ENCODE results near the gene NID2. TPM values are rescaled to one million over a fixed set of nuclear protein-coding genes. Genes with fewer than 3 reads are reported as not detected.

The NID2 gene
- total and polyA plus RNA-seq, 9 of the 15 experiments (the other 6 are each of a cell fraction or from before 2014, with no cell fraction given) = 0.04 to 0.45 (median 0.16) TPM; not detected in 3

DNA sequence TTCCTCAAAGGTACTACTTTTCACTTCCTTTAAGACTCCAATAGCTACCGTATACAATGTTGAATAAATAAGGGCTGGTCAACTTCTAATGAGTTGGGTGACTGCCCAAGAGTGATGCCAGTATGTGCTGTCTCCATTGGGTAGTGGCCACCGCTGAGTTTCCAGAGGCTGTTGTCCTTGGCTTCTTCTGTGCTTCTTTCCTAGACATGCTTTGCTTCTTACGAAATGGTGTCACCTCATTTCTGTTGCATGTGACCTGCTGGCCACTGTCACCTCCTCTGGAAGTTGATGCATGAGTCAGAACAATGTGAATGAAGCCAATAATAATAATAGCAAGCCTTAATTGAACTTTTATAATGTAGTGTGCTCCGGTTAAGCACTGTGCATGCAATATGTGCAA lies 7.5 kb upstream of the NID2 start (continued):
- TF ChIP-seq WHSC1 (IDR thresholded peaks at IDR 0.05; ENCODE audit: low read length) = no peak

DNA sequence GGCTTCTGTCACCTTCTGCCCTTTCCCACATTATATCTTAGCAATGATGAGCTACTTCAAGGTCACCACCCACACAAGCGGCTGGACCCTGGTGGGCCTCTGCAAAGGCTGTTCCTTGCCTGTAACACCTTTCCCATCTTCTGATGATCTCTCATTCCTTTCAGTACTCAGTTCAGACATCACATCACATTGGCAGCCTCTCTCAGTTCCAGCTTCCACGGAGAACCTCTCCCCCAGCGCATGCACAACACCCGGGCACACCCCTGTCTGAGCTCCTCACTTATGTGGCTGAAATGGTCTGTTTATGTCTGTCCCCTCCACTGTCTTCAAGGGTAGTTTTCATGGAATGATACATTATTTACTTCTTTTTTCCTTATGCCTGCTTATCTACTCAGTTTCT lies 6.5 kb upstream of the NID2 start:
- TF ChIP-seq HLTF (IDR thresholded peaks at IDR 0.05) (no peak), KLF13 (tag; IDR thresholded peaks at IDR 0.05; ENCODE audit: borderline replicate concordance, low read depth) (no peak), ZNF830 (CRISPR knock-in tag; IDR thresholded peaks at IDR 0.05) (no peak), ZNF184 (CRISPR knock-in tag; IDR thresholded peaks at IDR 0.05) (no peak), RFX7 (CRISPR knock-in tag; IDR thresholded peaks at IDR 0.05) (no peak), SIN3A (IDR thresholded peaks at IDR 0.05; ENCODE audit: borderline replicate concordance in 2 of 2, control insufficient read depth in 1 of 2, low read depth in 2 of 2, low read length in 2 of 2) (no peak), SRSF3 (IDR thresholded peaks at IDR 0.05; ENCODE audit: insufficient read depth, low read length) (no peak), KDM4B (IDR thresholded peaks at IDR 0.05; ENCODE audit: borderline replicate concordance in 2 of 2, low read depth in 1 of 2) (no peak), RCOR1 (IDR thresholded peaks at IDR 0.05; ENCODE audit: borderline replicate concordance in 1 of 2, low read depth in 2 of 2, low read length in 2 of 2) (no peak), YBX1 (IDR thresholded peaks at IDR 0.05) (no peak)
- TF ChIP-seq, protein P1, sequence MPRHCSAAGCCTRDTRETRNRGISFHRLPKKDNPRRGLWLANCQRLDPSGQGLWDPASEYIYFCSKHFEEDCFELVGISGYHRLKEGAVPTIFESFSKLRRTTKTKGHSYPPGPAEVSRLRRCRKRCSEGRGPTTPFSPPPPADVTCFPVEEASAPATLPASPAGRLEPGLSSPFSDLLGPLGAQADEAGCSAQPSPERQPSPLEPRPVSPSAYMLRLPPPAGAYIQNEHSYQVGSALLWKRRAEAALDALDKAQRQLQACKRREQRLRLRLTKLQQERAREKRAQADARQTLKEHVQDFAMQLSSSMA (CRISPR knock-in tag; IDR thresholded peaks at IDR 0.05) = no peak
- 0% methylated on average over 4 of the region's 4 CpGs for WGBS (ENCODE audit: insufficient coverage, low coverage, missing lambda C conversion rate)
- no TSS peak for BruUV-seq (replicated peaks)
- Histone ChIP-seq H3K9ac (ENCODE audit: insufficient read depth in 1 of 2, low read depth in 2 of 2, low read length in 2 of 2) (no peak overlapping the region), H3K4me3 (no peak overlapping the region), H3K79me2 (ENCODE audit: control insufficient read depth, insufficient read depth, low read length) (no peaks in the 10 kb centered on the region), H3K27ac (ENCODE audit: extremely low read depth, low read depth, low read length) (no peak overlapping the region), H3K27me3 (ENCODE audit: control insufficient read depth in 2 of 2, insufficient read depth in 2 of 2, low read length in 2 of 2) (peaks cover 0 to 4% of the 10 kb centered on the region in 2 experiments; a peak in 1 of 5 replicates), H3K9me1 (ENCODE audit: control insufficient read depth, insufficient read depth, low read length) (no peaks in the 10 kb centered on the region), H4K20me1 (replicated peaks; ENCODE audit: control insufficient read depth, insufficient read depth, low read length) (no peaks in the 10 kb centered on the region), H3K9me3 (replicated peaks; ENCODE audit: control insufficient read depth, insufficient read depth, low read depth, low read length) (no peaks in the 10 kb centered on the region), H3K4me1 (replicated peaks in 1 of 2; ENCODE audit: control insufficient read depth in 2 of 2, insufficient read depth in 2 of 2, low read length in 2 of 2) (no peaks in the 10 kb centered on the region), H2AFZ (ENCODE audit: low read depth, low read length) (no peak overlapping the region), H3K4me2 (ENCODE audit: insufficient read depth, low read length) (no peak overlapping the region), H3K36me3 (ENCODE audit: control insufficient read depth, insufficient read depth, low read length) (no peaks in the 10 kb centered on the region)
- CTCF ChIA-PET (ENCODE audit: low intra/inter-chr PET ratio) = no interaction called here
- FAIRE-seq = no peak
- in situ Hi-C loops (cut with MboI) = no loop called here
- POLR2A ChIA-PET = no interaction called here
- no peak for ATAC-seq
- DNase-seq (ENCODE audit: extremely low read depth in 1 of 4, low spot score in 3 of 4) = no peak
- intact Hi-C loops (cut with micrococcal nuclease) = no loop called here

Data from K562 (cell line).